K562 (cell line): Measurements from ENCODE around the gene PHKG2. TPM values are rescaled to one million over a fixed set of nuclear protein-coding genes. Genes with fewer than 3 reads are reported as not detected.
A peak's percentile ranks its signal among the peaks of the same experiment; 100 is the strongest.

Experiments
- ARHGAP35 ChIP-seq: fragments of 450-650 bp; IDR thresholded peaks from 2 replicates; pipeline ENCODE4 v1.6.1; 2018; ENCODE audit not compliant: partially characterized antibody
- CHD1 ChIP-seq: fragments of 200-600 bp; sonication (generic); IDR thresholded peaks from one replicate; pipeline ENCODE4 v1.6.1; 2012; ENCODE audit warnings: mild to moderate bottlenecking, moderate library complexity, low read length, inconsistent platforms
- CHD2 ChIP-seq: IDR thresholded peaks from 2 replicates; pipeline ENCODE4 v1.6.1; 2011; ENCODE audit warnings: low read depth, low read length
- DPF2 ChIP-seq: fragments of 450-650 bp; IDR thresholded peaks from 2 replicates; pipeline ENCODE4 v1.6.1; 2016
- ETV5 ChIP-seq: sonication (generic); formaldehyde crosslinking; IDR thresholded peaks from 2 replicates; pipeline ENCODE4 v1.4.0; 2020; ENCODE audit warnings: low read depth, mild to moderate bottlenecking, missing genetic modification reagents
- FOXJ2 ChIP-seq: fragments of 200-800 bp; sonication (Bioruptor generic); IDR thresholded peaks from 2 replicates; pipeline ENCODE4 v1.6.1; 2016; ENCODE audit warnings: missing genetic modification characterization, missing compliant biosample characterization
- HMGN3 ChIP-seq: IDR thresholded peaks from 2 replicates; pipeline ENCODE4 v1.6.1; 2011; ENCODE audit warnings: borderline replicate concordance, low read depth, mild to moderate bottlenecking, mixed read lengths, low read length; ENCODE audit not compliant: insufficient read length; ENCODE audit errors: extremely low read depth
- HOXB6 ChIP-seq: fragments of 250-450 bp; sonication (Bioruptor Pico); IDR thresholded peaks from 2 replicates; pipeline ENCODE4 v1.5.1; 2022; ENCODE audit warnings: mild to moderate bottlenecking, borderline replicate concordance
- JUND ChIP-seq, 2 experiments: IDR thresholded peaks; 2 replicates in 1 of 2; 3 replicates in 1 of 2; pipeline ENCODE4 v1.6.1; 2011; ENCODE audit warnings: borderline replicate concordance in 2 of 2, low read depth in 2 of 2, low read length in 2 of 2, improper control_type of control experiment in 1 of 2, missing biosample characterization in 1 of 2, missing genetic modification characterization in 1 of 2, missing genetic modification reagents in 1 of 2
- KDM1A ChIP-seq, 2 experiments: fragments of 450-650 bp; IDR thresholded peaks; 2 replicates each; pipeline ENCODE4 v1.6.1; 2016; ENCODE audit warnings: mild to moderate bottlenecking in 2 of 2
- MEF2A ChIP-seq: IDR thresholded peaks from 2 replicates; pipeline ENCODE4 v1.6.1; 2011; ENCODE audit warnings: low read depth, mild to moderate bottlenecking, low read length, moderate library complexity; ENCODE audit not compliant: control insufficient read depth
- NCOA6 ChIP-seq: fragments of 450-650 bp; IDR thresholded peaks from 2 replicates; pipeline ENCODE4 v1.6.1; 2017; ENCODE audit warnings: mild to moderate bottlenecking
- PHF21A ChIP-seq: fragments of 450-650 bp; IDR thresholded peaks from 2 replicates; pipeline ENCODE4 v1.6.1; 2017; ENCODE audit warnings: low read depth, borderline replicate concordance
- POU5F1 ChIP-seq: fragments of 150-350 bp; IDR thresholded peaks from 2 replicates; pipeline ENCODE4 v1.6.1; 2014; ENCODE audit warnings: borderline replicate concordance, low read length, low read depth, mild to moderate bottlenecking; ENCODE audit not compliant: partially characterized antibody
- PRPF4 ChIP-seq: fragments of 200-400 bp; formaldehyde crosslinking; IDR thresholded peaks from one replicate; pipeline ENCODE4 v1.6.1; 2017; ENCODE audit warnings: low read length, low read depth, mild to moderate bottlenecking; ENCODE audit not compliant: insufficient read depth, poor library complexity, severe bottlenecking
- RBM14 ChIP-seq: fragments of 200-400 bp; formaldehyde crosslinking; IDR thresholded peaks from 2 replicates; pipeline ENCODE4 v1.6.1; 2018; ENCODE audit warnings: low read depth, mild to moderate bottlenecking, low read length, moderate library complexity, borderline replicate concordance; ENCODE audit not compliant: insufficient read depth
- TBL1XR1 ChIP-seq, 2 experiments: IDR thresholded peaks; 2 replicates each; pipeline ENCODE4 v1.6.1; 2012; ENCODE audit warnings: improper control_type of control experiment in 2 of 2, low read length in 2 of 2, mild to moderate bottlenecking in 1 of 2
- TCF3 ChIP-seq: sonication (generic); formaldehyde crosslinking; IDR thresholded peaks from 2 replicates; pipeline ENCODE4 v1.4.0; 2020; ENCODE audit warnings: mild to moderate bottlenecking, missing genetic modification reagents
- TCFL5 ChIP-seq: fragments of 250-450 bp; sonication (Bioruptor Pico); conservative IDR thresholded peaks from 2 replicates; pipeline ENCODE4 v1.6.1; 2021; ENCODE audit warnings: mild to moderate bottlenecking, moderate library complexity, matching md5 sums
- TRIM28 ChIP-seq: fragments of 450-650 bp; IDR thresholded peaks from 2 replicates; pipeline ENCODE4 v1.6.1; 2017
- ZFP30 ChIP-seq: fragments of 250-450 bp; sonication (Bioruptor Pico); IDR thresholded peaks from 2 replicates; pipeline ENCODE4 v1.8.0; 2022; ENCODE audit warnings: moderate library complexity, mild to moderate bottlenecking, inconsistent platforms, borderline replicate concordance
- ZNF354B ChIP-seq: fragments of 250-450 bp; sonication (Bioruptor Pico); IDR thresholded peaks from 2 replicates; pipeline ENCODE4 v1.4.0; 2020
- ZNF76 ChIP-seq: fragments of 250-450 bp; sonication (Bioruptor Pico); IDR thresholded peaks from 2 replicates; pipeline ENCODE4 v1.4.0; 2020; ENCODE audit warnings: mild to moderate bottlenecking, moderate library complexity, borderline replicate concordance
- polyA plus RNA-seq, 8 experiments: library from polyadenylated mRNA; depleted of rRNA in 4 of 8; stranded (reverse) in 5 of 8; unstranded in 3 of 8; fragments of >200 nt; fragmentation: Nextera tagmentation in 2 of 8; fragmentation: Illumina TruSeq in 1 of 8; extraction: Ambion mirVana in 2 of 8; extraction: Trizol in 1 of 8; gene quantifications; 2 replicates each; pipeline versions ENCODE4 v1.2.1 to v1.2.3, GENCODE V29; 2011 to 2014; ENCODE audit warnings: inconsistent platforms in 1 of 8, missing spikeins in 1 of 8
- total RNA-seq, 7 experiments: library from RNA; depleted of rRNA in 6 of 7; stranded (reverse); fragments of >200 nt in 6 of 7; fragmentation: Illumina TruSeq in 2 of 7; extraction: Trizol in 2 of 7; gene quantifications; 2 replicates each; pipeline versions ENCODE4 v1.2.1 to v1.2.3, GENCODE V29; 2011 to 2021; ENCODE audit warnings: low replicate concordance in 1 of 7
- TF ChIP-seq, protein P1 (sequence below): sonication (generic); formaldehyde crosslinking; IDR thresholded peaks from 2 replicates; pipeline ENCODE4 v1.8.0; 2022; ENCODE audit warnings: mild to moderate bottlenecking, missing genetic modification reagents, borderline replicate concordance
- TF ChIP-seq, protein P2 (sequence below), 2 experiments: fragments of 450-650 bp; IDR thresholded peaks; 2 replicates each; pipeline ENCODE4 v1.6.1; 2016
- TF ChIP-seq, protein P3 (sequence below): fragments of 450-650 bp; formaldehyde crosslinking; IDR thresholded peaks from 2 replicates; pipeline ENCODE4 v1.4.0; 2022; ENCODE audit warnings: missing genetic modification characterization

PHKG2 gene
- total and polyA plus RNA-seq, 9 of the 15 experiments (the other 6 are each of a cell fraction or from before 2014, with no cell fraction given) = 5.8 to 54.2 (median 30.7) TPM

DNA sequence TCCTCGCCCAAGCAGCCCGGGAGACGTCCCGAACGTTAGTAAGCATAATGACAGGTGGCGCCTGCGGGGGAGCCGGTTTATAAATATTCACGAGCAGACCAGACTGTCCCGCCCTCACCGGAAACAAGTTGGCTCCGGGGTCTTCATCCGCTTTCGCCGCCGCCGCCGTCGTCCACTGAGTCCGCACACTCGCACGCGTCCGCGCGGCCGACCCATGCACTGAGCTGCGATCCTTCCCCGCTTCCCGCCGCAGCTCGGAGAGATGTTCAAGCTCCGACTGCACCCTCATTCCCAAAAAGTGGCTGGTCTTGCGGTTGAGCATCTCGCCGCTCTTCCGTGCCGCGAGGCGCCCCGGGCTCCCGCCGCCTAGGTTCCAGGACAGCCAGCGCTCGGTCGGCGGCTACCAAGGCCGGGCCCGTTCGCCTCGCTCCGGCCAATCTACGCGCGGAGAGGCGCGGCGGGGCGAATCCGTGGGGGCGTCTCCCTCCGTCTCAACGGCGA lies 13.3 kb downstream of the PHKG2 start (continued):
- TF ChIP-seq, protein P1, sequence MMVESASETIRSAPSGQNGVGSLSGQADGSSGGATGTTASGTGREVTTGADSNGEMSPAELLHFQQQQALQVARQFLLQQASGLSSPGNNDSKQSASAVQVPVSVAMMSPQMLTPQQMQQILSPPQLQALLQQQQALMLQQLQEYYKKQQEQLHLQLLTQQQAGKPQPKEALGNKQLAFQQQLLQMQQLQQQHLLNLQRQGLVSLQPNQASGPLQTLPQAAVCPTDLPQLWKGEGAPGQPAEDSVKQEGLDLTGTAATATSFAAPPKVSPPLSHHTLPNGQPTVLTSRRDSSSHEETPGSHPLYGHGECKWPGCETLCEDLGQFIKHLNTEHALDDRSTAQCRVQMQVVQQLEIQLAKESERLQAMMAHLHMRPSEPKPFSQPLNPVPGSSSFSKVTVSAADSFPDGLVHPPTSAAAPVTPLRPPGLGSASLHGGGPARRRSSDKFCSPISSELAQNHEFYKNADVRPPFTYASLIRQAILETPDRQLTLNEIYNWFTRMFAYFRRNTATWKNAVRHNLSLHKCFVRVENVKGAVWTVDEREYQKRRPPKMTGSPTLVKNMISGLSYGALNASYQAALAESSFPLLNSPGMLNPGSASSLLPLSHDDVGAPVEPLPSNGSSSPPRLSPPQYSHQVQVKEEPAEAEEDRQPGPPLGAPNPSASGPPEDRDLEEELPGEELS (CRISPR knock-in tag) = 0 out of 2 replicates have a peak, but pooled peaks have one; percentile 52
- peak; percentile 82 for TF ChIP-seq HMGN3
- no peak for TF ChIP-seq ZNF76 (CRISPR knock-in tag)
- no peak for TF ChIP-seq ARHGAP35
- TF ChIP-seq, protein P2, sequence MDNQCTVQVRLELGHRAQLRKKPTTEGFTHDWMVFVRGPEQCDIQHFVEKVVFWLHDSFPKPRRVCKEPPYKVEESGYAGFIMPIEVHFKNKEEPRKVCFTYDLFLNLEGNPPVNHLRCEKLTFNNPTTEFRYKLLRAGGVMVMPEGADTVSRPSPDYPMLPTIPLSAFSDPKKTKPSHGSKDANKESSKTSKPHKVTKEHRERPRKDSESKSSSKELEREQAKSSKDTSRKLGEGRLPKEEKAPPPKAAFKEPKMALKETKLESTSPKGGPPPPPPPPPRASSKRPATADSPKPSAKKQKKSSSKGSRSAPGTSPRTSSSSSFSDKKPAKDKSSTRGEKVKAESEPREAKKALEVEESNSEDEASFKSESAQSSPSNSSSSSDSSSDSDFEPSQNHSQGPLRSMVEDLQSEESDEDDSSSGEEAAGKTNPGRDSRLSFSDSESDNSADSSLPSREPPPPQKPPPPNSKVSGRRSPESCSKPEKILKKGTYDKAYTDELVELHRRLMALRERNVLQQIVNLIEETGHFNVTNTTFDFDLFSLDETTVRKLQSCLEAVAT (IDR thresholded peaks at IDR 0.05) = no peak
- no peak for TF ChIP-seq TBL1XR1 (IDR thresholded peaks at IDR 0.05; ENCODE audit: low read length in 2 of 2)
- no peak for TF ChIP-seq RBM14
- no peak for TF ChIP-seq TCFL5 (CRISPR knock-in tag)
- TF ChIP-seq KDM1A (IDR thresholded peaks at IDR 0.05) = no peak
- no peak for TF ChIP-seq NCOA6
- TF ChIP-seq ZFP30 (CRISPR knock-in tag) = no peak
- TF ChIP-seq POU5F1 = no peak
- TF ChIP-seq PHF21A = peak; percentile 41; the same call in 1 of the 2 replicates
- peak; percentile 82 for TF ChIP-seq ETV5 (CRISPR knock-in tag)
- peak; percentile 29; the same call in 1 of the 2 replicates for TF ChIP-seq DPF2
- no peak for TF ChIP-seq HOXB6 (CRISPR knock-in tag)
- TF ChIP-seq TCF3 = no peak
- TF ChIP-seq CHD2 = no peak
- no peak for TF ChIP-seq MEF2A
- TF ChIP-seq TRIM28 = no peak
- TF ChIP-seq FOXJ2 = no peak
- TF ChIP-seq JUND (IDR thresholded peaks at IDR 0.05; ENCODE audit: borderline replicate concordance, low read depth, low read length) = no peak
- no peak for TF ChIP-seq JUND (tag; IDR thresholded peaks at IDR 0.05; ENCODE audit: borderline replicate concordance, low read depth, low read length)
- TF ChIP-seq ZNF354B (CRISPR knock-in tag) = no peak
- TF ChIP-seq, protein P3, sequence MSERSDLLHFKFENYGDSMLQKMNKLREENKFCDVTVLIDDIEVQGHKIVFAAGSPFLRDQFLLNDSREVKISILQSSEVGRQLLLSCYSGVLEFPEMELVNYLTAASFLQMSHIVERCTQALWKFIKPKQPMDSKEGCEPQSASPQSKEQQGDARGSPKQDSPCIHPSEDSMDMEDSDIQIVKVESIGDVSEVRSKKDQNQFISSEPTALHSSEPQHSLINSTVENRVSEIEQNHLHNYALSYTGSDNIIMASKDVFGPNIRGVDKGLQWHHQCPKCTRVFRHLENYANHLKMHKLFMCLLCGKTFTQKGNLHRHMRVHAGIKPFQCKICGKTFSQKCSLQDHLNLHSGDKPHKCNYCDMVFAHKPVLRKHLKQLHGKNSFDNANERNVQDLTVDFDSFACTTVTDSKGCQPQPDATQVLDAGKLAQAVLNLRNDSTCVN = no peak
- TF ChIP-seq CHD1 = no peak
- no peak for TF ChIP-seq PRPF4
